ENCODE data around the gene E2F7.

The E2F7 gene

GRCh38 chr12:77062846-77063461 is 2.4 kb downstream of the E2F7 start:
- H3K4me3 ChIP-seq (ENCODE audit: low read depth, low read length) = peak overlapping the region; percentile 96
- peaks cover 0 to 58% of the 10 kb centered on the region in 2 experiments; a peak in 2 of 3 replicates for H3K36me3 ChIP-seq (ENCODE audit: control insufficient read depth in 2 of 2, insufficient read depth in 1 of 2, low read length in 2 of 2)
- ChIA-PET CTCF (interaction anchor here (0.6 to 1.0 kb wide), 2 partner anchors 13 to 90 kb away, joined by 3 read pairs; no protein-coding TSS in a partner anchor), POLR2A (no interaction called here)
- H3K4me1 ChIP-seq (ENCODE audit: control insufficient read depth, insufficient read depth, low read length) = peaks cover 11% of the 10 kb centered on the region
- no peaks in the 10 kb centered on the region for H3K9me3 ChIP-seq (ENCODE audit: control insufficient read depth, insufficient read depth, low read depth, low read length)
- no peak for TF ChIP-seq ZNF701 (tag by site-specific recombination; IDR thresholded peaks at IDR 0.05)
- TF ChIP-seq ZNF121 (tag by site-specific recombination; IDR thresholded peaks at IDR 0.05) = no peak
- no peak for TF ChIP-seq CTCF (tag by site-specific recombination; IDR thresholded peaks at IDR 0.05)
- TF ChIP-seq ZNF501 (tag by site-specific recombination; IDR thresholded peaks at IDR 0.05) = no peak
- no peak for TF ChIP-seq REST (tag by site-specific recombination; IDR thresholded peaks at IDR 0.05)
- TF ChIP-seq ZBTB26 (tag by site-specific recombination; optimal IDR thresholded peaks at IDR 0.05) = no peak
- TF ChIP-seq ZNF146 (tag by site-specific recombination; IDR thresholded peaks at IDR 0.05) = no peak
- TF ChIP-seq ZBTB44 (tag by site-specific recombination; IDR thresholded peaks at IDR 0.05) = no peak
- TF ChIP-seq KLF8 (tag by site-specific recombination; IDR thresholded peaks at IDR 0.05) = no peak
- no peak for TF ChIP-seq ZNF311 (tag by site-specific recombination; IDR thresholded peaks at IDR 0.05; ENCODE audit: borderline replicate concordance)
- TF ChIP-seq ZNF280D (tag by site-specific recombination; IDR thresholded peaks at IDR 0.05) = no peak
- TF ChIP-seq ZNF76 (tag by site-specific recombination; IDR thresholded peaks at IDR 0.05; ENCODE audit: borderline replicate concordance, low read depth) = no peak
- no peak for TF ChIP-seq IKZF3 (tag by site-specific recombination; IDR thresholded peaks at IDR 0.05)
- TF ChIP-seq ZNF248 (tag by site-specific recombination; IDR thresholded peaks at IDR 0.05) = no peak
- TF ChIP-seq ZNF174 (tag by site-specific recombination; IDR thresholded peaks at IDR 0.05) = no peak
- peak overlapping the region; percentile 24; the same call in 1 of the 2 replicates for H3K27ac ChIP-seq (ENCODE audit: extremely low read depth, low read depth, low read length)
